GM10248 (cell line): ENCODE data around the gene MIER1.

ENCODE experiments used
- CTCF ChIA-PET: fragments of 300-600 bp; sonication (Branson Sonifier 250); formaldehyde crosslinking; extraction: SDS; loops from one replicate; lab custom pipeline; 2021; ENCODE audit warnings: antibody characterized with exemption; lab: Yijun Ruan, JAX
- POLR2A ChIA-PET: fragments of 350-650 bp; sonication (Branson Sonifier 250); formaldehyde crosslinking; extraction: SDS; loops from one replicate; lab custom pipeline; 2020; ENCODE audit warnings: antibody characterized with exemption; lab: Yijun Ruan, JAX
- DNase-seq: peaks from one replicate; pipeline ENCODE4 v3.0.0; 2012; ENCODE audit errors: extremely low spot score
- CTCF ChIP-seq: IDR thresholded peaks from 2 replicates; pipeline ENCODE4 v1.5.1; 2012; ENCODE audit warnings: mild to moderate bottlenecking, low read depth; ENCODE audit errors: extremely low read depth, missing control alignments, control extremely low read depth

The MIER1 gene

DNA sequence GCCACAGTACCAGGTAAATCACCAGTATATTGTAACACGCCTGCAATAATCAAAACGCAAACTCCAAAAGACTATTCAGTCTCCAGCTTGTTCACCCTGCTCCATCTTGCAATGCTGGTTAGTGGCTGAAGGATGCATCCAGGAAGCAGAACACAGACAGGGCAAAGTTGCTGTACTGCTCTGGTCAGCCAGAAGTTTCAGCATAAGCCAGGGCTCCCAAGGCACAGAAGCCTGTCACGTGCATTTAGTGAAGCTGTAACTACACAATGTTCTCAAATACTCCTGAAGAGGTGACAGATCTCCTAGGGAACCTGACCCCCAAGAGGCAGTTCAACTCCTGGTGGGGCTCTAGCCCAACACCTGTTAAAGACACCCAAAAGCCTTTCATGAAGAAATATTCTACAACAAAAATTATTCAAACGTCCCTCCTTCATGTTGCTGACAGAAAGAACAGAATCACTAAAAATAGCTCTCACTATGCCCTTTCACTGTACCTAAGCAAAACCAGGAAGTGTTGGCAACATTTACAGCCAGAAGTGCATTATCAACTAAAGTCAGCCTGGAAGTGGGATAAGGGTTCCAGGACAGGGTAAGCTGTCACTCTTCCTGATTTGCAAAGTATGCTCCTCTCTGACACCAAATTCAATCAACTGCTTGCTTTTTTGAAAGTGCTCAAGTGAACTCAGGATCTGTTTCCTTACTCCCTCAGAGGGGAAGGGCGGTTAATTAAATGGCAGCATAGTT is 77.1 kb downstream of the MIER1 start:
- no peak for DNase-seq
- CTCF ChIA-PET, result interaction anchor here (1.0 to 3.0 kb wide), 8 partner anchors 10 to 499 kb away, joined by 3 to 16 read pairs (median 4); no protein-coding TSS in a partner anchor
- TF ChIP-seq CTCF, result no peak
- POLR2A ChIA-PET, result no interaction called here

DNA sequence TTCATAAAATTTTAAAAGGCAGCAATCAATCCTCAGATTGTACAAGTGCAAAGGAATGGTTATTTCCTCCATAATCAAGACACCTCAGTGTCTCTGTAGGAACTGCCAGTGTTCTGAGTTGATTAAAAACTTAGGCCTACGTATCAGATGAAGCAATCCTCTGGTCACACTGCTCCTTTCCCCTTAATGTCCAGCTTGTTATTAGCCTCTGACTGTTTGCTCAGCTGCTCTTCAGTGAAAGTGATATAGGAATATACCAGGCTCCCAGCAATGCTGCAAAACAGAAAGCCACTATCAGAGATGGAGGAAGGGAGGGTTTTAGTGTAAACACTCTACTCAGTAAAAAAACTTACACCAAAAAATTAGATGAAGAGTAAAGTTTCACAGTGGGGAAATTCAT is 79.4 kb downstream of the MIER1 start:
- TF ChIP-seq CTCF, result no peak
- DNase-seq, result no peak
- POLR2A ChIA-PET, result no interaction called here
- CTCF ChIA-PET, result interaction anchor here (0.9 to 2.0 kb wide), 2 partner anchors 8 to 23 kb away, joined by 3 to 12 read pairs; no protein-coding TSS in a partner anchor

GRCh38 chr1:67005068-67005467 is 80.3 kb downstream of the MIER1 start:
- no peak for TF ChIP-seq CTCF
- ChIA-PET CTCF (interaction anchor here (1.1 to 2.0 kb wide), 3 partner anchors 9 to 209 kb away, joined by 3 to 12 read pairs (median 5); no protein-coding TSS in a partner anchor), POLR2A (no interaction called here)
- no peak for DNase-seq

GRCh38 chr1:67009792-67010191 is 85.0 kb downstream of the MIER1 start:
- POLR2A ChIA-PET, result no interaction called here
- CTCF ChIA-PET, result no interaction called here
- TF ChIP-seq CTCF, result no peak
- no peak for DNase-seq

- POLR2A ChIA-PET, result no interaction called here
Observed at GRCh38 chr1:67013573-67013972, 88.8 kb downstream of the MIER1 start.

GRCh38 chr1:67018574-67018973 is 93.8 kb downstream of the MIER1 start:
- TF ChIP-seq CTCF, result no peak
- ChIA-PET POLR2A (no interaction called here), CTCF (interaction anchor here (0.7 to 2.6 kb wide), 5 partner anchors 10 to 127 kb away, joined by 3 to 13 read pairs (median 3); no protein-coding TSS in a partner anchor)
- DNase-seq, result no peak

More at GRCh38 chr1:67013573-67013972, 88.8 kb downstream of the MIER1 start:
- TF ChIP-seq CTCF, result no peak
- no peak for DNase-seq
- CTCF ChIA-PET, result interaction anchor here (1.2 to 4.7 kb wide), 4 partner anchors 10 to 135 kb away, joined by 4 to 21 read pairs (median 6); no protein-coding TSS in a partner anchor
